H1 (cell line): ENCODE measurements around the gene CAD. TPM values are rescaled to one million over a fixed set of nuclear protein-coding genes. Genes with fewer than 3 reads are reported as not detected.

Experiments
- polyA plus RNA-seq, 7 experiments: library from polyadenylated mRNA; depleted of rRNA in 3 of 7; stranded (reverse) in 5 of 7; unstranded in 2 of 7; fragments of >200 nt in 5 of 7; fragments of 200-250 nt in 2 of 7; gene quantifications; 1 replicate in 5 of 7; 2 replicates in 1 of 7; 4 replicates in 1 of 7; pipeline versions ENCODE4 v1.2.1 to v1.2.3, GENCODE V29; 2011 to 2013; ENCODE audit warnings: missing spikeins in 2 of 7, mixed read lengths in 2 of 7
- total RNA-seq: library from RNA; stranded (reverse); fragmentation: NEBNext Ultra II Directional; extraction: Animal tissue kit (Norgen Biotek cat#: 25700); gene quantifications from 2 replicates; pipeline ENCODE4 v1.2.1, GENCODE V29; 2021
- TF ChIP-seq, protein P1 (sequence below): IDR thresholded peaks from 2 replicates; pipeline ENCODE4 v1.6.1; 2011; ENCODE audit warnings: low read length, improper control_type of control experiment

Gene CAD
- total and polyA plus RNA-seq, 2 of the 8 experiments (the other 6 are each of a cell fraction or from before 2014, with no cell fraction given), result 130 to 146 TPM

DNA sequence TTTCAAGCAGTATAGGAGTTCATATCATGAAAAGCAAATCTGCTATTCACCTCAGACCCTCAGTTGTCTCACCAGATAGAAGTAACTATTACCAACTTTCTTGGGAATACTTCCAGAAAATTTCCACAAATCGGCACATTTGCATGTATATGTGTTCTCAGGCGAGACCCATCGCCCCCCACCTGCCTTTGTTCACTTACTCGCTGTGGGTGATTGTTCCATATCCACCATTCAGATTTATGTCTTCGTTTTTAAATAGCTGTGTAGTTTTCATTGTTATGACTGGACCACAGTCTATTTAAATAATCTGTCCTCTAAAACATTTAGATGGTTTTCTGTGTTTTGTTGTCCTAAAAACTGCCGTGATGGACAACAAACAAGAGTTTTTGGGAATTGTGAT is 68.3 kb downstream of the CAD start (continued):
- TF ChIP-seq, protein P1, sequence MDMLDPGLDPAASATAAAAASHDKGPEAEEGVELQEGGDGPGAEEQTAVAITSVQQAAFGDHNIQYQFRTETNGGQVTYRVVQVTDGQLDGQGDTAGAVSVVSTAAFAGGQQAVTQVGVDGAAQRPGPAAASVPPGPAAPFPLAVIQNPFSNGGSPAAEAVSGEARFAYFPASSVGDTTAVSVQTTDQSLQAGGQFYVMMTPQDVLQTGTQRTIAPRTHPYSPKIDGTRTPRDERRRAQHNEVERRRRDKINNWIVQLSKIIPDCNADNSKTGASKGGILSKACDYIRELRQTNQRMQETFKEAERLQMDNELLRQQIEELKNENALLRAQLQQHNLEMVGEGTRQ, result no peak
